GM12878 (cell line): ENCODE results near the gene FANCE. TPM values are rescaled to one million over a fixed set of nuclear protein-coding genes. Genes with fewer than 3 reads are reported as not detected.

Source experiments
- ATAC-seq: fragments of 200-7000 bp; cut with Tn5 transposase; 3 replicates; pipeline ENCODE4 v1.9.1; 2020; ENCODE audit warnings: mild to moderate bottlenecking, moderate library complexity
- BruUV-seq: library from RNA; stranded (reverse); fragments of 400-500 nt; replicated peaks from 2 replicates; lab custom pipeline; 2021; lab: Mats Ljungman, UMichigan
- CTCF ChIA-PET: fragments of 300-600 bp; sonication (Branson Sonifier 250); formaldehyde crosslinking; extraction: SDS; loops from one replicate; lab custom pipeline; 2021; ENCODE audit warnings: inconsistent platforms; lab: Yijun Ruan, JAX
- POLR2A ChIA-PET: fragments of 350-600 bp; formaldehyde crosslinking; extraction: SDS; loops from one replicate; lab custom pipeline; 2021; ENCODE audit warnings: inconsistent platforms; lab: Charles Lee
- RAD21 ChIA-PET: fragments of 300-600 bp; sonication (Branson Sonifier 250); formaldehyde crosslinking; loops from one replicate; lab custom pipeline; 2023; ENCODE audit warnings: antibody characterized with exemption; ENCODE audit not compliant: unreplicated experiment; lab: Charles Lee
- SMC1A ChIA-PET: fragments of 300-600 bp; sonication (Branson Sonifier 250); formaldehyde crosslinking; loops from one replicate; lab custom pipeline; 2023; ENCODE audit not compliant: unreplicated experiment, uncharacterized antibody; lab: Charles Lee
- DNase-seq: peaks from one replicate; pipeline ENCODE4 v3.0.0-alpha.2; 2011; ENCODE audit warnings: low read depth, low spot score
- FAIRE-seq: peaks from 3 replicates; lab custom pipeline; 2011; peaks lifted over from hg19 to GRCh38; lab: Jason Lieb, UNC
- H2AFZ ChIP-seq: 2 replicates; pipeline ENCODE4 v1.6.0; 2011; ENCODE audit warnings: low read depth, low read length, control low read depth; ENCODE audit not compliant: control insufficient read depth
- H3K27ac ChIP-seq: 2 replicates; pipeline ENCODE4 v1.5.1; 2011; ENCODE audit warnings: control low read depth; ENCODE audit not compliant: control insufficient read depth, insufficient read depth
- H3K27me3 ChIP-seq, 2 experiments: replicated peaks in 1 of 2; 2 replicates each; pipeline versions ENCODE4 v1.6.0 to v1.6.1; 2011; ENCODE audit warnings: low read length in 1 of 2; ENCODE audit not compliant: control insufficient read depth in 2 of 2, insufficient read depth in 2 of 2
- H3K36me3 ChIP-seq, 2 experiments: 2 replicates each; pipeline ENCODE4 v1.5.1; 2011; ENCODE audit warnings: low read length in 1 of 2; ENCODE audit not compliant: control insufficient read depth in 2 of 2, insufficient read depth in 2 of 2
- H3K4me1 ChIP-seq: 2 replicates; pipeline ENCODE4 v1.6.1; 2011; ENCODE audit warnings: mild to moderate bottlenecking, low read length, moderate library complexity, mixed read lengths; ENCODE audit not compliant: control insufficient read depth, insufficient read depth
- H3K4me2 ChIP-seq: 2 replicates; pipeline ENCODE4 v1.6.0; 2011; ENCODE audit warnings: control low read depth; ENCODE audit not compliant: control insufficient read depth, insufficient read depth
- H3K4me3 ChIP-seq: fragments of 200-600 bp; sonication (generic); 2 replicates; pipeline ENCODE4 v1.5.1; 2016
- H3K79me2 ChIP-seq: 2 replicates; pipeline ENCODE4 v1.6.0; 2011; ENCODE audit warnings: low read length; ENCODE audit not compliant: control insufficient read depth, insufficient read depth
- H3K9ac ChIP-seq: 2 replicates; pipeline ENCODE4 v1.8.0; 2011; ENCODE audit warnings: low read length, control low read depth, mixed read lengths; ENCODE audit not compliant: control insufficient read depth, insufficient read depth
- H3K9me3 ChIP-seq: replicated peaks from 3 replicates; pipeline ENCODE4 v1.5.1; 2011; ENCODE audit warnings: mild to moderate bottlenecking, low read length; ENCODE audit not compliant: control insufficient read depth, insufficient read depth
- H4K20me1 ChIP-seq: 2 replicates; pipeline ENCODE4 v1.6.0; 2011; ENCODE audit not compliant: control insufficient read depth, insufficient read depth
- BACH1 ChIP-seq: fragments of 450-650 bp; IDR thresholded peaks from 2 replicates; pipeline ENCODE4 v1.6.1; 2017; ENCODE audit warnings: mild to moderate bottlenecking, borderline replicate concordance
- BHLHE40 ChIP-seq, 2 experiments: fragments of 450-650 bp in 1 of 2; IDR thresholded peaks; 2 replicates each; pipeline ENCODE4 v1.6.1; 2011 to 2017; ENCODE audit warnings: low read depth in 2 of 2, borderline replicate concordance in 1 of 2, improper control_type of control experiment in 1 of 2, low read length in 1 of 2, mild to moderate bottlenecking in 1 of 2
- BMI1 ChIP-seq: fragments of 450-650 bp; IDR thresholded peaks from 2 replicates; pipeline ENCODE4 v1.6.1; 2016; ENCODE audit warnings: mild to moderate bottlenecking, moderate library complexity, borderline replicate concordance
- IKZF1 ChIP-seq: fragments of 450-650 bp; conservative IDR thresholded peaks from 2 replicates; pipeline ENCODE4 v1.6.1; 2017; ENCODE audit warnings: antibody characterized with exemption, mild to moderate bottlenecking
- KAT2A ChIP-seq: conservative IDR thresholded peaks from 2 replicates; pipeline ENCODE4 v1.6.1; 2011; ENCODE audit warnings: low read depth, low read length; ENCODE audit not compliant: control insufficient read depth
- NFIC ChIP-seq: IDR thresholded peaks from 2 replicates; pipeline ENCODE4 v1.6.1; 2012; ENCODE audit warnings: low read depth, mild to moderate bottlenecking, inconsistent platforms, low read length, moderate library complexity
- NR2C1 ChIP-seq: fragments of 450-650 bp; IDR thresholded peaks from 2 replicates; pipeline ENCODE4 v1.6.1; 2017; ENCODE audit warnings: antibody characterized with exemption, mild to moderate bottlenecking, moderate library complexity
- RAD21 ChIP-seq: IDR thresholded peaks from 2 replicates; pipeline ENCODE4 v1.6.1; 2011; ENCODE audit warnings: mild to moderate bottlenecking, low read depth, low read length, moderate library complexity; ENCODE audit not compliant: insufficient read depth
- RUNX3 ChIP-seq: IDR thresholded peaks from 2 replicates; pipeline ENCODE4 v1.6.1; 2012; ENCODE audit warnings: low read length, inconsistent platforms
- SP1 ChIP-seq: IDR thresholded peaks from one replicate; pipeline ENCODE4 v1.6.1; 2011; ENCODE audit warnings: low read depth, low read length
- SREBF1 ChIP-seq: IDR thresholded peaks from 2 replicates; pipeline ENCODE4 v1.6.1; 2012; ENCODE audit warnings: mild to moderate bottlenecking, low read length
- ZNF274 ChIP-seq: IDR thresholded peaks from one replicate; pipeline ENCODE4 v1.8.0; 2011; ENCODE audit not compliant: insufficient read length, insufficient read depth
- WGBS: methylation state at CpG from one replicate; pipeline ENCODE4 v1.1.6; 2016; ENCODE audit warnings: low lambda C conversion rate; ENCODE audit not compliant: insufficient replicate concordance, insufficient coverage; ENCODE audit errors: missing lambda C conversion rate; 5-methylcytosine and 5-hydroxymethylcytosine counted together
- in situ Hi-C: fragments of 300-500 bp; cut with MboI; formaldehyde crosslinking; loops from 9 replicates; pipeline ENCODE4 v1.14.3; 2018; ENCODE audit warnings: mixed read lengths
- intact Hi-C: fragments of 100-400 bp; cut with micrococcal nuclease; formaldehyde crosslinking; loops from one replicate; pipeline ENCODE4 v1.14.2; 2022; ENCODE audit not compliant: unreplicated experiment
- polyA plus RNA-seq, 11 experiments: library from polyadenylated mRNA; depleted of rRNA in 4 of 11; unstranded in 6 of 11; stranded (reverse) in 5 of 11; fragments of >200 nt; fragmentation: Nextera tagmentation in 4 of 11; fragmentation: Illumina TruSeq in 1 of 11; extraction: Ambion mirVana in 4 of 11; extraction: Trizol in 1 of 11; gene quantifications; 1 replicate in 1 of 11; 2 replicates in 10 of 11; pipeline versions ENCODE4 v1.2.1 to v1.2.3, GENCODE V29; 2011 to 2016; ENCODE audit warnings: inconsistent platforms in 2 of 11, missing spikeins in 2 of 11, low read depth in 1 of 11
- total RNA-seq, 4 experiments: library from RNA; depleted of rRNA in 3 of 4; stranded (reverse); fragments of >200 nt in 3 of 4; fragmentation: Illumina TruSeq in 1 of 4; extraction: Trizol in 1 of 4; gene quantifications; 2 replicates each; pipeline versions ENCODE4 v1.2.1 to v1.2.3, GENCODE V29; 2013 to 2021
- TF ChIP-seq, protein P1 (sequence below): fragments of 450-650 bp; IDR thresholded peaks from 2 replicates; pipeline ENCODE4 v1.6.1; 2017; ENCODE audit warnings: mild to moderate bottlenecking, moderate library complexity
- TF ChIP-seq, protein P2 (sequence below): IDR thresholded peaks from 2 replicates; pipeline ENCODE4 v1.6.1; 2012; ENCODE audit warnings: low read depth, low read length, improper control_type of control experiment
- TF ChIP-seq, protein P3 (sequence below): fragments of 450-650 bp; IDR thresholded peaks from 2 replicates; pipeline ENCODE4 v1.6.1; 2014; ENCODE audit warnings: mild to moderate bottlenecking

The FANCE gene
- total and polyA plus RNA-seq, 10 of the 15 experiments (the other 5 are each of a cell fraction or from before 2014, with no cell fraction given) = 3.0 to 13.3 (median 8.1) TPM

DNA sequence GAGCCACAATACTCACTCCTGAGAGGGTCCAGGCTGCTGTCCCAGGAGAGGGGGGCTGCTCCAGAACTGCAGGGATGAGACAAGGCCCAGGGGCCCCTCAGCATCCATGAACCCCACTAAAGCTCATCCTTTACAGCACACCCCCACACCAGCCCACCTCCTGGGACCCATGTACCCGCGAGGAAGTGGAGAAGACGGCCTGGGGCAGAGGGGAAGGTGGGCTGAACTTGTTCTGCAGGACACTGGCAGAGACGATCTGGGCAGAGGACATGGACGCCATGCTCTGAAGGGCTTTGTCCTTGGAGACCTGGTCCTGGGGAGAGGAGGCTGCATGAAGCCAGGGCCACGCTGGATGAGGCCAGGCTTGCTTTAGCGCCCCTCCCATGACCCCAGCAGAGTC, 26.1 kb downstream of the FANCE start (continued):
- TF ChIP-seq, protein P1, sequence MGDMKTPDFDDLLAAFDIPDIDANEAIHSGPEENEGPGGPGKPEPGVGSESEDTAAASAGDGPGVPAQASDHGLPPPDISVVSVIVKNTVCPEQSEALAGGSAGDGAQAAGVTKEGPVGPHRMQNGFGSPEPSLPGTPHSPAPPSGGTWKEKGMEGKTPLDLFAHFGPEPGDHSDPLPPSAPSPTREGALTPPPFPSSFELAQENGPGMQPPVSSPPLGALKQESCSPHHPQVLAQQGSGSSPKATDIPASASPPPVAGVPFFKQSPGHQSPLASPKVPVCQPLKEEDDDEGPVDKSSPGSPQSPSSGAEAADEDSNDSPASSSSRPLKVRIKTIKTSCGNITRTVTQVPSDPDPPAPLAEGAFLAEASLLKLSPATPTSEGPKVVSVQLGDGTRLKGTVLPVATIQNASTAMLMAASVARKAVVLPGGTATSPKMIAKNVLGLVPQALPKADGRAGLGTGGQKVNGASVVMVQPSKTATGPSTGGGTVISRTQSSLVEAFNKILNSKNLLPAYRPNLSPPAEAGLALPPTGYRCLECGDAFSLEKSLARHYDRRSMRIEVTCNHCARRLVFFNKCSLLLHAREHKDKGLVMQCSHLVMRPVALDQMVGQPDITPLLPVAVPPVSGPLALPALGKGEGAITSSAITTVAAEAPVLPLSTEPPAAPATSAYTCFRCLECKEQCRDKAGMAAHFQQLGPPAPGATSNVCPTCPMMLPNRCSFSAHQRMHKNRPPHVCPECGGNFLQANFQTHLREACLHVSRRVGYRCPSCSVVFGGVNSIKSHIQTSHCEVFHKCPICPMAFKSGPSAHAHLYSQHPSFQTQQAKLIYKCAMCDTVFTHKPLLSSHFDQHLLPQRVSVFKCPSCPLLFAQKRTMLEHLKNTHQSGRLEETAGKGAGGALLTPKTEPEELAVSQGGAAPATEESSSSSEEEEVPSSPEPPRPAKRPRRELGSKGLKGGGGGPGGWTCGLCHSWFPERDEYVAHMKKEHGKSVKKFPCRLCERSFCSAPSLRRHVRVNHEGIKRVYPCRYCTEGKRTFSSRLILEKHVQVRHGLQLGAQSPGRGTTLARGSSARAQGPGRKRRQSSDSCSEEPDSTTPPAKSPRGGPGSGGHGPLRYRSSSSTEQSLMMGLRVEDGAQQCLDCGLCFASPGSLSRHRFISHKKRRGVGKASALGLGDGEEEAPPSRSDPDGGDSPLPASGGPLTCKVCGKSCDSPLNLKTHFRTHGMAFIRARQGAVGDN = no peak
- TF ChIP-seq BACH1 (no peak), BHLHE40 (IDR thresholded peaks at IDR 0.05; ENCODE audit: borderline replicate concordance in 1 of 2, low read depth in 2 of 2, low read length in 1 of 2) (no peak), ZNF274 (no peak), BMI1 (no peak), RAD21 (no peak), SREBF1 (no peak), KAT2A (no peak)
- TF ChIP-seq, protein P2, sequence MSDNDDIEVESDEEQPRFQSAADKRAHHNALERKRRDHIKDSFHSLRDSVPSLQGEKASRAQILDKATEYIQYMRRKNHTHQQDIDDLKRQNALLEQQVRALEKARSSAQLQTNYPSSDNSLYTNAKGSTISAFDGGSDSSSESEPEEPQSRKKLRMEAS = no peak

DNA sequence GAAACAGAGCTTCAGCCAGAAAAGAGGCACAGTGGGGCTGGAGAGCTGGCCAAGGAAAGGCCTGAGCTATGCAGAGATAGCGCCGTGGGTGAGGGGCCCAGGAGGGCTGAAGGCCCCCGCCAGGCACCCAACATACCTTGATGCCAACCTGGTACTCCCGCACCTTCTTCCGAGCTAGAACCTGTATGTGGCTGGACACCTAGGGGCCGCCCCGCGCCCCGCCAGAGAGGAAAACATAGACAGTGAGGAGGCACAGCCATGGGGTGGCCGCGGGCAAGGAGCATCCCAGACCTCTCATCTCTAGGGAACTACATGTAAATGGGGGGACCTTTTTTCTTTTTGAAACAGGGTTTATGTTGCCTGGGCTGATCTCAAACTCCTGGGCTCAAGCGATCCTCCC, 28.0 kb downstream of the FANCE start:
- ChIA-PET CTCF (no interaction called here), RAD21 (interaction anchor here (0.7 to 1.0 kb wide), 2 partner anchors 138 to 183 kb away, joined by 3 read pairs; partner anchors contain the start of genes DEF6 and PPARD), POLR2A (no interaction called here), SMC1A (interaction anchor here (0.6 kb wide), 1 partner anchor 1118 kb away, joined by 3 read pairs; no protein-coding TSS in a partner anchor)
- no TSS peak for BruUV-seq
- in situ Hi-C loops = no loop called here
- no peak overlapping the region for H2AFZ ChIP-seq
- H3K27me3 ChIP-seq = no peaks in the 10 kb centered on the region; a peak in 2 of 4 replicates
- H3K4me3 ChIP-seq = no peak overlapping the region
- H3K9ac ChIP-seq = no peak overlapping the region
- H3K27ac ChIP-seq = no peak overlapping the region
- H4K20me1 ChIP-seq = no peaks in the 10 kb centered on the region
- H3K4me1 ChIP-seq = no peaks in the 10 kb centered on the region
- intact Hi-C loops = no loop called here
- H3K9me3 ChIP-seq = no peaks in the 10 kb centered on the region
- ATAC-seq = no peak
- DNase-seq = no peak
- H3K79me2 ChIP-seq = no peaks in the 10 kb centered on the region
- no peaks in the 10 kb centered on the region for H3K36me3 ChIP-seq
- FAIRE-seq = no peak
- WGBS = 79% methylated on average over 12 of the region's 12 CpGs
- H3K4me2 ChIP-seq = no peak overlapping the region
- TF ChIP-seq, protein P1 = no peak
- TF ChIP-seq NFIC (no peak), IKZF1 (no peak), SP1 (no peak), NR2C1 (no peak), RUNX3 (no peak)
- TF ChIP-seq, protein P3, sequence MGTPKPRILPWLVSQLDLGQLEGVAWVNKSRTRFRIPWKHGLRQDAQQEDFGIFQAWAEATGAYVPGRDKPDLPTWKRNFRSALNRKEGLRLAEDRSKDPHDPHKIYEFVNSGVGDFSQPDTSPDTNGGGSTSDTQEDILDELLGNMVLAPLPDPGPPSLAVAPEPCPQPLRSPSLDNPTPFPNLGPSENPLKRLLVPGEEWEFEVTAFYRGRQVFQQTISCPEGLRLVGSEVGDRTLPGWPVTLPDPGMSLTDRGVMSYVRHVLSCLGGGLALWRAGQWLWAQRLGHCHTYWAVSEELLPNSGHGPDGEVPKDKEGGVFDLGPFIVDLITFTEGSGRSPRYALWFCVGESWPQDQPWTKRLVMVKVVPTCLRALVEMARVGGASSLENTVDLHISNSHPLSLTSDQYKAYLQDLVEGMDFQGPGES = no peak
